HepG2 (cell line): ENCODE data around the gene PDZD7. TPM values are rescaled to one million over a fixed set of nuclear protein-coding genes. Genes with fewer than 3 reads are reported as not detected.

ENCODE experiments used
- ARID3A ChIP-seq: IDR thresholded peaks from 2 replicates; pipeline ENCODE4 v1.6.1; 2012; ENCODE audit warnings: low read depth, low read length, improper control_type of control experiment
- ELF1 ChIP-seq: sonication (generic); formaldehyde crosslinking; IDR thresholded peaks from 2 replicates; pipeline ENCODE4 v1.4.0; 2020; ENCODE audit warnings: missing genetic modification reagents
- GLI4 ChIP-seq: sonication (generic); formaldehyde crosslinking; IDR thresholded peaks from 2 replicates; pipeline ENCODE4 v1.5.1; 2020; ENCODE audit warnings: missing genetic modification reagents, mild to moderate bottlenecking, moderate library complexity, borderline replicate concordance
- HNRNPLL ChIP-seq: fragments of 200-400 bp; formaldehyde crosslinking; IDR thresholded peaks from 2 replicates; pipeline ENCODE4 v1.6.1; 2017; ENCODE audit warnings: mild to moderate bottlenecking, low read depth, low read length; ENCODE audit not compliant: poor library complexity, severe bottlenecking
- LCORL ChIP-seq, 2 experiments: fragments of 450-650 bp in 1 of 2; sonication (generic) in 1 of 2; formaldehyde crosslinking in 1 of 2; IDR thresholded peaks; 2 replicates each; pipeline versions ENCODE4 v1.5.0 to v1.6.1; 2017 to 2020; ENCODE audit warnings: antibody characterized with exemption in 1 of 2, missing genetic modification reagents in 1 of 2
- MXD3 ChIP-seq: IDR thresholded peaks from 2 replicates; pipeline ENCODE4 v1.6.1; 2016; ENCODE audit warnings: mild to moderate bottlenecking, missing biosample characterization, missing genetic modification reagents
- MXI1 ChIP-seq: IDR thresholded peaks from 3 replicates; pipeline ENCODE4 v1.6.1; 2012; ENCODE audit warnings: low read depth, low read length, inconsistent platforms, borderline replicate concordance
- RBFOX2 ChIP-seq: fragments of 200-400 bp; formaldehyde crosslinking; IDR thresholded peaks from 2 replicates; pipeline ENCODE4 v1.6.1; 2017; ENCODE audit warnings: low read depth, mild to moderate bottlenecking, low read length
- SAP130 ChIP-seq: IDR thresholded peaks from 2 replicates; pipeline ENCODE4 v1.6.1; 2016; ENCODE audit warnings: low read depth
- SYNCRIP ChIP-seq: fragments of 200-400 bp; formaldehyde crosslinking; IDR thresholded peaks from 2 replicates; pipeline ENCODE4 v1.6.1; 2018; ENCODE audit warnings: mild to moderate bottlenecking, low read depth, low read length; ENCODE audit not compliant: insufficient read depth
- ZNF282 ChIP-seq: fragments of 450-650 bp; IDR thresholded peaks from 2 replicates; pipeline ENCODE4 v1.6.1; 2018; ENCODE audit not compliant: partially characterized antibody
- ZNF550 ChIP-seq: sonication (generic); formaldehyde crosslinking; IDR thresholded peaks from 2 replicates; pipeline ENCODE4 v1.4.0; 2020; ENCODE audit warnings: mild to moderate bottlenecking, missing genetic modification reagents, borderline replicate concordance
- ZNF646 ChIP-seq: sonication (generic); formaldehyde crosslinking; IDR thresholded peaks from 2 replicates; pipeline ENCODE4 v1.9.0; 2021; ENCODE audit warnings: mild to moderate bottlenecking, missing genetic modification reagents
- ZNF687 ChIP-seq: sonication (generic); formaldehyde crosslinking; IDR thresholded peaks from 2 replicates; pipeline ENCODE4 v1.5.1; 2020; ENCODE audit warnings: mild to moderate bottlenecking, missing genetic modification reagents, moderate library complexity
- polyA plus RNA-seq, 8 experiments: library from polyadenylated mRNA; depleted of rRNA in 3 of 8; stranded (reverse) in 7 of 8; unstranded in 1 of 8; fragments of >200 nt; fragmentation: Illumina TruSeq in 4 of 8; extraction: Trizol in 4 of 8; gene quantifications; 2 replicates each; pipeline versions ENCODE4 v1.2.1 to v1.2.3, GENCODE V29; 2011 to 2016; ENCODE audit warnings: low read depth in 4 of 8, missing spikeins in 1 of 8, mixed read lengths in 1 of 8; ENCODE audit not compliant: insufficient read depth in 1 of 8
- total RNA-seq, 5 experiments: library from RNA; depleted of rRNA; stranded (reverse); fragments of >200 nt; fragmentation: Illumina TruSeq; extraction: Trizol; gene quantifications; 2 replicates each; pipeline ENCODE4 v1.2.3, GENCODE V29; 2016; ENCODE audit warnings: low read depth in 1 of 5

PDZD7 gene
- total and polyA plus RNA-seq, 2 of the 13 experiments (the other 11 are each of a cell fraction or from before 2014, with no cell fraction given) = 0.58 to 0.73 TPM

GRCh38 chr10:101031128-101031795, at the start of gene PDZD7, which contains the start of gene SFXN3 (continued):
- TF ChIP-seq LCORL (IDR thresholded peaks at IDR 0.05) = no peak
- TF ChIP-seq LCORL (CRISPR knock-in tag; IDR thresholded peaks at IDR 0.05) = peak; percentile 41; the same call in 1 of the 2 replicates
- no peak for TF ChIP-seq SYNCRIP
- no peak for TF ChIP-seq ARID3A
- TF ChIP-seq MXD3 (CRISPR knock-in tag) = no peak; the same call in 1 of the 2 replicates
- no peak for TF ChIP-seq GLI4 (CRISPR knock-in tag)
- TF ChIP-seq ZNF687 = peak; percentile 52
- no peak for TF ChIP-seq ZNF646
- peak; percentile 72 for TF ChIP-seq HNRNPLL
- TF ChIP-seq SAP130 (CRISPR knock-in tag) = peak; percentile 61
- TF ChIP-seq ZNF282 = no peak
- peak; percentile 31; the same call in 1 of the 2 replicates for TF ChIP-seq ELF1 (CRISPR knock-in tag)
- peak; percentile 16; the same call in 1 of the 3 replicates for TF ChIP-seq MXI1
- no peak for TF ChIP-seq RBFOX2
- TF ChIP-seq ZNF550 (CRISPR knock-in tag) = no peak
